Ishikawa (cell line): ENCODE measurements around the gene PKD1.

Source experiments
- CEBPB ChIP-seq: IDR thresholded peaks from 2 replicates; pipeline ENCODE4 v1.6.1; 2012
- CREB1 ChIP-seq: IDR thresholded peaks from 2 replicates; pipeline ENCODE4 v1.6.1; 2012; ENCODE audit warnings: low read depth
- TAF1 ChIP-seq: IDR thresholded peaks from 2 replicates; pipeline ENCODE4 v1.6.1; 2012; ENCODE audit warnings: low read depth, mild to moderate bottlenecking
- YY1 ChIP-seq: IDR thresholded peaks from 2 replicates; pipeline ENCODE4 v1.6.1; 2012; ENCODE audit warnings: low read depth

DNA sequence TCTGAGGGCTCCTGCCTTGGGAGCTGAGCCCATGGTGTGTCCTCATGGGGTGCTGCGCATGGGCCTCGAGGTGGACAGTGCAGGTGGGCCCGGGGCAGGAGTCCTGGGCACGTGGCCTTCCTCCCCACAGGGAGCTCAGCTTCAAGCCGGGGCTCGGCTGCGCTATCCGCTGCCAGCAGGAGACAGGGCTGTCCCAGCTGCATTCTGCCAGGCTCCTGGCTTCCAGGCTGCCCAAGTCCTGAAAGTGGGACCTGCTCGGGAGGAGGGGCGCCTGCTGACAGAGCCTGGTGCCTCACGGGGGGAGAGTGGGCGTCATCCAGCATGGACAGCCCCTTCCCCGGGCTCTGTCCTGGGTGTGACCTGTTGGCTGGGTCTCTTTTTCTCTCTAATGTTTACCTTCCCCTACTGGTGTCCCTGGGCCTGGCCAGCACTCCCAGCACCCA is 27.0 kb upstream of the PKD1 start:
- TF ChIP-seq CEBPB (no peak), CREB1 (no peak), TAF1 (no peak), YY1 (no peak)
